HepG2 (cell line): ENCODE measurements around the gene CACNA1C. TPM values are rescaled to one million over a fixed set of nuclear protein-coding genes. Genes with fewer than 3 reads are reported as not detected.

Experiments used
- ATF2 ChIP-seq: sonication (generic); formaldehyde crosslinking; IDR thresholded peaks from 2 replicates; pipeline ENCODE4 v1.4.0; 2020; ENCODE audit warnings: missing genetic modification reagents
- BATF2 ChIP-seq: sonication (generic); formaldehyde crosslinking; IDR thresholded peaks from 2 replicates; pipeline ENCODE4 v1.8.0; 2022; ENCODE audit warnings: mild to moderate bottlenecking, missing genetic modification reagents, moderate library complexity
- DZIP1 ChIP-seq: sonication (generic); formaldehyde crosslinking; IDR thresholded peaks from 2 replicates; pipeline ENCODE4 v1.5.0; 2020; ENCODE audit warnings: mild to moderate bottlenecking, missing genetic modification reagents
- ELF1 ChIP-seq: sonication (generic); formaldehyde crosslinking; IDR thresholded peaks from 2 replicates; pipeline ENCODE4 v1.4.0; 2020; ENCODE audit warnings: missing genetic modification reagents
- FOXA1 ChIP-seq, 2 experiments: fragments of 450-650 bp in 1 of 2; sonication (generic) in 1 of 2; formaldehyde crosslinking in 1 of 2; IDR thresholded peaks; 2 replicates each; pipeline versions ENCODE4 v1.4.0 to v1.6.1; 2016 to 2020; ENCODE audit warnings: missing genetic modification reagents in 1 of 2
- MYC ChIP-seq: sonication (generic); formaldehyde crosslinking; IDR thresholded peaks from 2 replicates; pipeline ENCODE4 v1.9.0; 2021; ENCODE audit warnings: missing genetic modification reagents, borderline replicate concordance
- NFKBIZ ChIP-seq: IDR thresholded peaks from 2 replicates; pipeline ENCODE4 v1.6.1; 2018; ENCODE audit warnings: missing genetic modification reagents, missing compliant biosample characterization
- RAD21 ChIP-seq: fragments of 450-650 bp; formaldehyde crosslinking; IDR thresholded peaks from 2 replicates; pipeline ENCODE4 v1.5.0; 2020; ENCODE audit warnings: mild to moderate bottlenecking
- SNAPC4 ChIP-seq: sonication (generic); formaldehyde crosslinking; IDR thresholded peaks from 2 replicates; pipeline ENCODE4 v1.4.0; 2020; ENCODE audit warnings: mild to moderate bottlenecking, missing genetic modification reagents
- SP4 ChIP-seq: sonication (generic); formaldehyde crosslinking; IDR thresholded peaks from 2 replicates; pipeline ENCODE4 v1.8.1; 2023; ENCODE audit warnings: mild to moderate bottlenecking, missing genetic modification reagents
- SPEN ChIP-seq: sonication (generic); formaldehyde crosslinking; IDR thresholded peaks from 2 replicates; pipeline ENCODE4 v1.5.1; 2020; ENCODE audit warnings: low read depth, mild to moderate bottlenecking, missing genetic modification reagents
- SSRP1 ChIP-seq: IDR thresholded peaks from 2 replicates; pipeline ENCODE4 v1.6.1; 2016; ENCODE audit warnings: control low read depth
- TEAD3 ChIP-seq: optimal IDR thresholded peaks from 2 replicates; pipeline ENCODE3; 2016; ENCODE audit warnings: borderline replicate concordance
- TFE3 ChIP-seq: IDR thresholded peaks from 2 replicates; pipeline ENCODE4 v1.6.1; 2016
- ZNF350 ChIP-seq: sonication (generic); formaldehyde crosslinking; IDR thresholded peaks from 2 replicates; pipeline ENCODE4 v1.4.0; 2020; ENCODE audit warnings: mild to moderate bottlenecking, low read depth, missing genetic modification reagents, borderline replicate concordance
- ZNF660 ChIP-seq: sonication (generic); formaldehyde crosslinking; IDR thresholded peaks from 2 replicates; pipeline ENCODE4 v1.5.1; 2020; ENCODE audit warnings: mild to moderate bottlenecking, low read depth, missing genetic modification reagents, borderline replicate concordance
- ZNF7 ChIP-seq: IDR thresholded peaks from 2 replicates; pipeline ENCODE4 v1.6.1; 2016; ENCODE audit warnings: missing biosample characterization, missing genetic modification reagents
- ZNF878 ChIP-seq: sonication (generic); formaldehyde crosslinking; IDR thresholded peaks from 2 replicates; pipeline ENCODE4 v1.8.1; 2023; ENCODE audit warnings: mild to moderate bottlenecking, missing genetic modification reagents, moderate library complexity
- polyA plus RNA-seq, 8 experiments: library from polyadenylated mRNA; depleted of rRNA in 3 of 8; stranded (reverse) in 7 of 8; unstranded in 1 of 8; fragments of >200 nt; fragmentation: Illumina TruSeq in 4 of 8; extraction: Trizol in 4 of 8; gene quantifications; 2 replicates each; pipeline versions ENCODE4 v1.2.1 to v1.2.3, GENCODE V29; 2011 to 2016; ENCODE audit warnings: low read depth in 4 of 8, missing spikeins in 1 of 8, mixed read lengths in 1 of 8; ENCODE audit not compliant: insufficient read depth in 1 of 8
- total RNA-seq, 5 experiments: library from RNA; depleted of rRNA; stranded (reverse); fragments of >200 nt; fragmentation: Illumina TruSeq; extraction: Trizol; gene quantifications; 2 replicates each; pipeline ENCODE4 v1.2.3, GENCODE V29; 2016; ENCODE audit warnings: low read depth in 1 of 5

Gene CACNA1C
- total and polyA plus RNA-seq, 2 of the 13 experiments (the other 11 are each of a cell fraction or from before 2014, with no cell fraction given): not detected

GRCh38 chr12:2244013-2244861 is 191.4 kb downstream of the CACNA1C start (continued):
- TF ChIP-seq SNAPC4: no peak
- no peak for TF ChIP-seq RAD21 (CRISPR knock-in tag)
- TF ChIP-seq BATF2: no peak
- TF ChIP-seq DZIP1 (CRISPR knock-in tag): no peak
- TF ChIP-seq SSRP1 (CRISPR knock-in tag): no peak
- peak; percentile 38; the same call in 1 of the 2 replicates for TF ChIP-seq SPEN (CRISPR knock-in tag)
- TF ChIP-seq ZNF350 (CRISPR knock-in tag): no peak
- no peak for TF ChIP-seq TFE3
- TF ChIP-seq FOXA1 (IDR thresholded peaks at IDR 0.05): no peak
- TF ChIP-seq FOXA1 (CRISPR knock-in tag; IDR thresholded peaks at IDR 0.05): peak; percentile 69; the same call in 1 of the 2 replicates
- peak; percentile 93 for TF ChIP-seq TEAD3 (CRISPR knock-in tag)
- TF ChIP-seq ATF2 (CRISPR knock-in tag): no peak
- TF ChIP-seq MYC (CRISPR knock-in tag): no peak
- no peak for TF ChIP-seq ZNF878 (CRISPR knock-in tag)
- no peak for TF ChIP-seq ZNF660 (CRISPR knock-in tag)
- TF ChIP-seq ZNF7 (CRISPR knock-in tag): no peak
- TF ChIP-seq NFKBIZ (CRISPR knock-in tag): no peak
- TF ChIP-seq SP4: no peak
- TF ChIP-seq ELF1: no peak
